Occipital lobe (tissue), 2 donors: Measurements from ENCODE around the gene GLRA1. TPM values are rescaled to one million over a fixed set of nuclear protein-coding genes. Genes with fewer than 3 reads are reported as not detected.
"Not testable (repeated sequence)": the region's sequence is repeated elsewhere in the genome, so short reads cannot be mapped to it uniquely, and the experiment has no call there.

ENCODE experiments used
- DNase-seq: peaks from one replicate; lab custom pipeline; 2025; lab: John Stamatoyannopoulos, UW
- total RNA-seq: library from RNA; depleted of rRNA; stranded (reverse); fragments of >200 nt; gene quantifications from one replicate; pipeline ENCODE4 v1.2.3, GENCODE V29; 2014

Gene GLRA1
- total RNA-seq, 1 donor from 2014 or later = 0.16 TPM

GRCh38 chr5:151885138-151885908 is 39.3 kb downstream of the GLRA1 start:
- no peak for DNase-seq

- DNase-seq = no peak
Measured at GRCh38 chr5:151881621-151882225, 42.9 kb downstream of the GLRA1 start.

- no peak for DNase-seq
Measured at GRCh38 chr5:151880324-151880723, 44.3 kb downstream of the GLRA1 start.

- no peak for DNase-seq
Measured at GRCh38 chr5:151873701-151874100, 51.0 kb downstream of the GLRA1 start.

DNA sequence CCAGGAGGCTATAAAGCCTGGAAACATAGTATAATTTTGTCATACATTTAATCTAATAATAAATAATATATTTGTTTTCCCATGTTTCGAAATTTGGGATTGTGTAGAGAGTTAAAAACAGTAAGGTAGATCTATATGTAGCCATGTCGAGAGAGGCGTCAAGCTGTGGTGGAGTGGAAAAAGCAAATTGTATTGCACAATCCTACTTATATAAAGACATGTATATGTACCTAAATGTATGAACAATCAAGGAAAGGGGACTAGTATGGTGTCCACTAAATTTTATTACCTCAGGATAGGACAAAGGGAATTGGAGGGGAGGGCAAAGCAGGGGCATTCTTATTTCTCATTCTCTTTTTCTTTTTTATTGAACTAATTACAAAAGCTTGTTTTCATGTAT is 52.0 kb downstream of the GLRA1 start:
- DNase-seq = no peak

DNA sequence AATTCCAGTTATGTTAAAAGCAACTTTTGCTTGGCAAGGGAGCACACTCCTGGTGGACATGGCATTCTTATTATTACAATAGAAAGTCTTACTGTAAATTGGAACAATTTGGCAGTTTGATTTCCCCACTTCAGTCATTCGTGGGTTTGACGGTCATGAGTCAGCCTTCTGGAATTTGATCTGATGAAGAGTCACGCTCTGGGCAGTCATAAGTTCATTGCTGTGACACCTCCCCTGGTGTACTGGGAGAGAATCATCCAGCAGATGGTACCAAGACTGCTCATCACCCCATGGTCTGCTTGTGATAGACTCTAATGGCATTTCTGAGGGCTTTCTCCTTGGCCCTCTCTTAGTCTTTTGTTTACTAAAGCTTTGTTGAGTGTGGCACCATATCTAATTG is 53.8 kb downstream of the GLRA1 start:
- no peak for DNase-seq

DNA sequence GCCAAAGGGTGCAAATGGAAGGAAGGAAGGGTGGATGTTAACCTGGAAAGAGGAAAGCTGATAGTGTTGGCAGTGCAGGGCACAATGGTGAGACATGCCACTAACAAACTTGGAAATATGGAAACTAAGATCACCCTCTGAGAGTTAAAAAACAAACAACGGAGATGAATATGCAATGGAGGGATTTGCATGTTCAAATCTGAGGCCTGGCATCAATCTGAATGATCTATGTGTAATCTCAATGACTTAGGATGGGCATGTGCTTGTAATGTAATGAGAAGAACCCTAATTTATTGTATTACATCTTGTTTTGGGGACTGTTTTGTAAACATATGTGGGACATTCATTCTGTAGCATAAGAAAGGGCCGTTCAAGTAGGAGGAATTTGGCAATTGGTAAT is 54.4 kb downstream of the GLRA1 start:
- DNase-seq = no peak

DNA sequence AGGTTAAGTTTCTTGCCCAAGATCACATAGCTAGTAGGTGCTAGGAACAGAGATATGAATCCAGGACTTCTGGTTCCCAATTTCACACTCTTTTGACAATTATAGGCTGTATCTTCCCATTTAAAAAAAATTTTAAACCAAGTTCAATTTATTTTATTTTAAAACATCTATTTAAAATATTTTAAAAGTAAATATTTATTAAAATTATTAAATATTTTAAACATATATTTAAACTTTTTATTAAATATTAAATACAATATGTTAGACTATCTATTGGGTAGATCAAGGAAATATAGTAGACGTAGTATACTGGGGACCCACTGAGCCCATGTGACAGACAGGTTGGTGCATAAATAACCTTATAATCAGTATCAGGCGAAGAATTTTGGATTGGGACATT is 54.8 kb downstream of the GLRA1 start:
- DNase-seq = no peak

- no peak for DNase-seq
Measured at GRCh38 chr5:151868451-151868850, 56.2 kb downstream of the GLRA1 start.

DNA sequence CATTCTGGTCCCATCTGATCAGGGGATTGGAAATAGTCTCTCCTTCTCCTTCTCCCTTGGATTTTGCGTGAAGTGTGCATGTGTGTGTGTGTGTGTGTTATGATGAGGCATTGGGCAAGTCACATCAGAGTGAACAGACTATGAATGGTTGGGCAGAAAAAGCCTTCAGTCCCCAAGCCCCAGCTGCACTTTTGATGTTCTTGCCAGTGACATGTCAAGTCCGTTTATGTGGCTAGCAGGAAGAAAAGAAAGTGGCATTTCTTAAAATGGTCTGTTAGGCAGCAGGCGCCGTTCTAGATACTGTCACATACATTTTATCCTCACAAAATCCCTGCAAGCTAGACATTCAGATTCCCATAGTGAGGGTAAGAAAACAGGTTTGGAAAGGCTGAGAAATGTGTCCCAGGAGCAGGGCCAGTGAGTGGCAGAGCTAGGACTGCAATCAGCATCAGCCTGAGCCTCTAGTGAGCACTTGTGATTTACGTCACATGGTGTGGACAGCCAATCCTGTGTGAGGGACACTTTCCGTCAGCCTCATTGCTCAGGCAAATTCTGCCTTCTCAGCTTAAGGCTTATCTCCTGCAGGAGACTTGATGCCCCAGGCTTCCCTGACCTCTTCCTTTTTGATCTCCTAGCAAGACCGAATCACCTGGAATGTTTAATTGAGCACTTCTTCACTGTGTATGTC is 60.4 kb downstream of the GLRA1 start:
- no peak for DNase-seq

DNA sequence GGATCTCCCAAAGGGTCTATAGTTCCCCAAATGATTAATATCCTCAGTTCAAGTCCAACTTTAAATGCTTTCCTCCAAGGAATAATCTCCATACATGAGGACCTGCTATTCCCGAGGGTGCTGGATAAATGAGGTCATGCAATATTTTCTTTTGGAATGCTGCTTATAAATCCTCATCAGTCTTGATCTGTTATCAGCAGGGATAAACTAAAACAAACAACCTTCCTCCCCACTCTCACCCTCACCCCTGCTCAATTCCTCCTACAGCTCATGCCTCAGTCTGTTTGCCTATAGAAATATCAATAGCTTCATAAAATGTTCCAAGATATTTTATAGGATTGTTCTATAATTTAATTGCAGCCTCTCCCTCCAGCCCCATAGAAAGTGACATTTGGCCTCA is 61.1 kb downstream of the GLRA1 start:
- DNase-seq = no peak

GRCh38 chr5:151862811-151863472 is 61.7 kb downstream of the GLRA1 start:
- DNase-seq = no peak

DNA sequence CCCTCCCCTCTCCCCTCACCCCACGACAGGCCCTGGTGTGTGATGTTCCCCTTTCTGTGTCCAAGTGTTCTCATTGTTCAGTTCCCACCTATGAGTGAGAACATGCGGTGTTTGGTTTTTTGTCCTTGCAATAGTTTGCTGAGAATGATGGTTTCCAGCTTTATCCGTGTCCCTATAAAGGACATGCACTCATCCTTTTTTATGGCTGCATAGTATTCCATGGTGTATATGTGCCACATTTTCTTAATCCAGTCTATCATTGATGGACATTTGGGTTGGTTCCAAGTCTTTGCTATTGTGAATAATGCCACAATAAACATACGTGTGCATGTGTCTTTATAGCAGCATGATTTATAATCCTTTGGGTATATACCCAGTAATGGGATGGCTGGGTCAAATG is 63.8 kb downstream of the GLRA1 start:
- not testable (repeated sequence) for DNase-seq

GRCh38 chr5:151856861-151857260 is 67.8 kb downstream of the GLRA1 start:
- DNase-seq = no peak

GRCh38 chr5:151855701-151856100 is 69.0 kb downstream of the GLRA1 start:
- DNase-seq = no peak

DNA sequence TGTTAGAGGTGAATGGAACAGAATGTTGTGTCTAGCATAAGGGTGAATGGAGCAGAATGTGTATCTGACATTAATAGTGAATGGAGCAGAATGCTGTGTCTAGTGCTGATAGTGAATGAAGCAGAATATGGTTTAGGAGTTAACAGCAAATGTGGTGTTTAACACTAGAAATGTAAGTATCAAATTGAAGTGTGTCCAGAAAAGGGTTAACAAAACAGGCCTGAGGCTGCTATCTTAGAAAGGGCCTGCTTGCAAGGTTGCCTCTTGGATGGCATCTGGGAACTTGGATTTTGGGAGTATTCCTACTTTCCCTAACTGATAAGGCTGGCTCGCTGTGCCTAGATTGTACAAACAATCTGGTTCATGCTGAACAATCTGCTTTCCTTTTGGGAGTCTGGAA is 76.8 kb downstream of the GLRA1 start:
- DNase-seq = no peak

DNA sequence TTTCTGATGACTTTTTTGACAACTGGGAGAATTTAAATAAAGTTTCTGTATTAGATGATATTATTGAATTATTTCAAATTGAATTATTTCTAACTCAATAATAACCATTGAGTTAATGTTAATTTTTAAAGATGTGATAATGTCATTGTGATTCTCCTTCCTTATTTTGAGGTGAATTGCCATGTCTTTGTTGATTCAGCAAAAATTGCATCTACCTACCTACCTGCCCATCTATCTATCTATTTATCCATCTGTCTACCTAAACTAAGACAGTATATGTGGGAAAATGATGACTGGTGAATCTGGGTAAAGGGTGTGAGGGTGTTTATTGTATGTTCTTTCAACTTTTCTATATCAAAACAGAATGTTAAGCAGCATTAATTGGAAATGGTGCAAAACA is 77.9 kb downstream of the GLRA1 start:
- DNase-seq = no peak

DNA sequence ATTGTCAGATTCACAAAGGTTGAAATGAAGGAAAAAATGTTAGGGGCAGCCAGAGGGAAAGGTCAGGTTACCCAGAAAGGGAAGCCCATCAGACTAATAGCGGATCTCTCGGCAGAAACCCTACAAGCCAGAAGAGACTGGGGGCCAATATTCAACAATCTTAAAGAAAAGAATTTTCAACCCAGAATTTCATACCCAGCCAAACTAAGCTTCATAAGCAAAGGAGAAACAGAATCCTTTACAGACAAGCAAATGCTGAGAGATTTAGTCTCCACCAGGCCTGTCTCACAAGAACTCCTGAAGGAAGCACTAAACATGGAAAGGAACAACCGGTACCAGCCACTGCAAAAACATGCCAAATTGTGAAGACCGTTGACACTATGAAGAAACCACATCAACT is 91.8 kb downstream of the GLRA1 start:
- not testable (repeated sequence) for DNase-seq

DNA sequence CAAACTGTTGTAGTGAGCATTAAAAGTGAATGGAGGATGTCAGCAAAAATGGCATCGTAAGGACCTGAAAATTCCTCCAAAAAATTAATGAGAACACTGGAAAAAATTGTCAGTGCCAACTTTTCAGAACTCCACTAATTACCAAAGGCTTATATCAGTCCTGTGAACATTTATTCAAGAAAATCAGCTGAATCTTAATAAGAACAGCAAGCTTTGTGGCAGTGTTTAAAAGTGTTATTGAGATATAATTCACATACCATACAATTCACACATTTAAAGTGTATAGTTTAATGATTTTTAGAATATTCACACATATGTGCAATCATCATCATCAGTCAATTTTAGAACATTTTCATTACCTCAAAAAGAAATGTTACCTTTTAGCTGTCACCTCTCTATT is 95.3 kb downstream of the GLRA1 start:
- no peak for DNase-seq

- peak; percentile 57 for DNase-seq
Measured at GRCh38 chr5:151825445-151825844, 99.2 kb downstream of the GLRA1 start.

DNA sequence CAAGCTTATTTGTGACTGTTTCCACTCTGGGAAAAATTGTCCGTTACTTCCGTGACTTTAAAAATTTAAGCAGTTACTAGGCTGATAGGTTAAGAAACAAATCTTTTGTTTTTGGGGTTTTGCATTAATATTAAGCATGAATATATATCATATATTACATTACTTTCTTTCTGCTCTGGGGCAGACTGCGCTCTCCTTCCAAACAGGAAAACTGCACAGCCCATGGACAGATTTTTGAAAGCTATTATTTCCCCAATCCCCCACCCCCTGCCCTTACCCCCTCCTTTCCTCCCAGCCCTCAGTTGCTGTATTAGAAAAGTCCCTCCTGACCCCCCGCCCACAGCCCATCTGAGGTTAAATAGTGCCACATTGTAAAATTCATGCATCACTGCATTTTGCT is 102.5 kb downstream of the GLRA1 start:
- no peak for DNase-seq

GRCh38 chr5:151820903-151821302 is 103.7 kb downstream of the GLRA1 start:
- no peak for DNase-seq
